A549 (cell line): ENCODE results near the gene FAT1. TPM values are rescaled to one million over a fixed set of nuclear protein-coding genes. Genes with fewer than 3 reads are reported as not detected.

ENCODE experiments used
- ATAC-seq, 2 experiments: fragments of 200-7000 bp in 1 of 2; fragments of >200 bp in 1 of 2; cut with Nextera tagmentation in 1 of 2; cut with Tn5 transposase in 1 of 2; 3 replicates each; pipeline versions ENCODE4 v1.8.0 to v1.9.1; 2018 to 2020; ENCODE audit warnings: mild to moderate bottlenecking in 1 of 2, moderate library complexity in 1 of 2
- CTCF ChIA-PET: fragments of 300-600 bp; sonication (Branson Sonifier 250); formaldehyde crosslinking; extraction: SDS; loops from one replicate; lab custom pipeline; 2021; ENCODE audit warnings: antibody characterized with exemption, inconsistent platforms; lab: Yijun Ruan, JAX
- POLR2A ChIA-PET: fragments of 350-600 bp; formaldehyde crosslinking; extraction: SDS; loops from one replicate; lab custom pipeline; 2021; ENCODE audit warnings: antibody characterized with exemption, inconsistent platforms; lab: Yijun Ruan, JAX
- DNase-seq, 2 experiments: peaks; one replicate each; pipeline versions ENCODE4 v3.0.0 to v3.0.0-alpha.2; 2011 to 2016; ENCODE audit warnings: low read depth in 1 of 2, low spot score in 1 of 2
- FAIRE-seq: peaks from 2 replicates; lab custom pipeline; 2011; peaks lifted over from hg19 to GRCh38; lab: Jason Lieb, UNC
- H3K27ac ChIP-seq, 2 experiments: fragments of >200 bp; sonication (Bioruptor Twin); formaldehyde crosslinking; 3 replicates each; pipeline ENCODE4 v1.5.1; 2016 to 2017
- H3K4me1 ChIP-seq: fragments of >200 bp; sonication (Bioruptor Twin); formaldehyde crosslinking; 3 replicates; pipeline ENCODE4 v1.6.1; 2016
- H3K4me2 ChIP-seq: fragments of >200 bp; sonication (Bioruptor Twin); formaldehyde crosslinking; 3 replicates; pipeline ENCODE4 v1.6.1; 2016
- H3K4me3 ChIP-seq: fragments of >200 bp; sonication (Bioruptor Twin); formaldehyde crosslinking; 3 replicates; pipeline ENCODE4 v1.5.1; 2016
- H3K9me3 ChIP-seq: fragments of >200 bp; sonication (Bioruptor Twin); formaldehyde crosslinking; 3 replicates; pipeline ENCODE4 v1.6.1; 2016
- CBX2 ChIP-seq: fragments of 200-600 bp; sonication (generic); IDR thresholded peaks from 2 replicates; pipeline ENCODE4 v1.6.1; 2016; ENCODE audit warnings: low read depth, mild to moderate bottlenecking, borderline replicate concordance
- CBX8 ChIP-seq: fragments of 200-600 bp; sonication (generic); IDR thresholded peaks from 2 replicates; pipeline ENCODE4 v1.6.1; 2016
- EHMT2 ChIP-seq: fragments of 200-600 bp; sonication (generic); IDR thresholded peaks from 2 replicates; pipeline ENCODE4 v1.6.1; 2016; ENCODE audit warnings: antibody characterized with exemption, low read depth, mild to moderate bottlenecking, moderate library complexity
- EP300 ChIP-seq, 2 experiments: fragments of >200 bp; sonication (Bioruptor Twin); formaldehyde crosslinking; IDR thresholded peaks; 2 replicates in 1 of 2; 3 replicates in 1 of 2; pipeline ENCODE4 v1.6.1; 2016 to 2017
- ESRRA ChIP-seq: fragments of 150-350 bp; IDR thresholded peaks from 2 replicates; pipeline ENCODE4 v1.6.1; 2014; ENCODE audit warnings: mild to moderate bottlenecking, low read length, borderline replicate concordance
- FOSL2 ChIP-seq, 2 experiments: fragments of 450-650 bp in 1 of 2; fragments of >200 bp in 1 of 2; sonication (Bioruptor Twin) in 1 of 2; formaldehyde crosslinking; IDR thresholded peaks; 2 replicates each; pipeline versions ENCODE4 v1.5.0 to v1.6.1; 2016 to 2020; ENCODE audit warnings: mild to moderate bottlenecking in 1 of 2, moderate library complexity in 1 of 2
- GATA3 ChIP-seq: IDR thresholded peaks from 2 replicates; pipeline ENCODE4 v1.6.1; 2012; ENCODE audit warnings: borderline replicate concordance
- HOXB13 ChIP-seq: fragments of 250-450 bp; sonication (Bioruptor Pico); IDR thresholded peaks from 2 replicates; pipeline ENCODE4 v1.5.0; 2020; ENCODE audit warnings: low read depth, mild to moderate bottlenecking, moderate library complexity
- KDM1A ChIP-seq: fragments of 200-600 bp; sonication (generic); IDR thresholded peaks from 2 replicates; pipeline ENCODE4 v1.6.1; 2016; ENCODE audit warnings: low read depth, mild to moderate bottlenecking
- MAFK ChIP-seq: fragments of 450-650 bp; IDR thresholded peaks from 2 replicates; pipeline ENCODE4 v1.6.1; 2014; ENCODE audit not compliant: partially characterized antibody
- POLR2A ChIP-seq: IDR thresholded peaks from 2 replicates; pipeline ENCODE4 v1.6.1; 2012; ENCODE audit warnings: mild to moderate bottlenecking, low read length
- RAD21 ChIP-seq, 2 experiments: fragments of >200 bp in 1 of 2; sonication (Bioruptor Twin) in 1 of 2; formaldehyde crosslinking in 1 of 2; IDR thresholded peaks in 1 of 2; conservative IDR thresholded peaks in 1 of 2; 2 replicates in 1 of 2; 3 replicates in 1 of 2; pipeline ENCODE4 v1.6.1; 2012 to 2018; ENCODE audit warnings: inconsistent platforms in 1 of 2
- RFX5 ChIP-seq: fragments of 450-650 bp; IDR thresholded peaks from 2 replicates; pipeline ENCODE4 v1.7.1; 2014; ENCODE audit warnings: antibody characterized with exemption, mild to moderate bottlenecking, moderate library complexity
- SREBF2 ChIP-seq: fragments of 450-650 bp; IDR thresholded peaks from 2 replicates; pipeline ENCODE4 v1.6.1; 2014; ENCODE audit warnings: mild to moderate bottlenecking, moderate library complexity
- ZC3H11A ChIP-seq: fragments of 450-650 bp; IDR thresholded peaks from 2 replicates; pipeline ENCODE4 v1.6.1; 2014; ENCODE audit warnings: antibody characterized with exemption, mild to moderate bottlenecking
- ZFP36 ChIP-seq: fragments of 450-650 bp; IDR thresholded peaks from 2 replicates; pipeline ENCODE4 v1.6.1; 2014; ENCODE audit warnings: borderline replicate concordance; ENCODE audit not compliant: partially characterized antibody
- WGBS: methylation state at CpG from one replicate; pipeline ENCODE4 v1.1.6; 2017; ENCODE audit errors: missing lambda C conversion rate; 5-methylcytosine and 5-hydroxymethylcytosine counted together
- polyA plus RNA-seq, 4 experiments: library from polyadenylated mRNA; depleted of rRNA in 3 of 4; stranded (reverse); fragments of >200 nt; fragmentation: RNase III in 1 of 4; extraction: RNeasy Plus Mini Kit Qiagen cat#74134 plus additional on column Dnase treatment in 1 of 4; gene quantifications; 2 replicates in 3 of 4; 3 replicates in 1 of 4; pipeline ENCODE4 v1.2.3, GENCODE V29; 2011 to 2017
- TF ChIP-seq, protein P1 (sequence below): IDR thresholded peaks from 2 replicates; pipeline ENCODE4 v1.6.1; 2012; ENCODE audit warnings: low read depth, borderline replicate concordance
- TF ChIP-seq, protein P2 (sequence below): fragments of 450-650 bp; IDR thresholded peaks from 2 replicates; pipeline ENCODE4 v1.6.1; 2014; ENCODE audit warnings: antibody characterized with exemption
- TF ChIP-seq, protein P3 (sequence below): fragments of >200 bp; sonication (Bioruptor Twin); formaldehyde crosslinking; IDR thresholded peaks from 3 replicates; pipeline ENCODE4 v1.5.1; 2016
- TF ChIP-seq, protein P4 (sequence below): IDR thresholded peaks from 2 replicates; pipeline ENCODE4 v1.6.1; 2012

Gene FAT1
- polyA plus RNA-seq, 2 of the 4 experiments (the other 2 are of a cell fraction), result 62.2 to 177 TPM

DNA sequence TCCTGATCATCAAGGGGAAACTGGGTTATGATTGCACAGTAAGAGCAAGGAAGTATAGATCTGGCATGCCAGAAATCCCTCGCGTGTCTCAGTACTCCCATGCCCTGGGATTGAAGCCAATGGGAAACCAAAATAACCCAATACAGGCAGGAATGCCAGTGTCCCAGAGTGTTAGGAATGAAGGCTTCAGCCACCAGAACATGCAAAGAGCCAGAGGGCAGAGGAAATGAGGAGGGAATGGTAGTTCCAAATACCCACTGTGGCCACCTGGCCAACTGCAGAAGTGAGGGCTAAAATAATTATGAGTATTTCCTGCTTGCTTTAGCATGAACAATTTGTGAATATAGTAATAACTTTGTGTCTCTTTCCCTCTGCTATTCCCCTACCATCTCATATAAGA, 180.4 kb downstream of the FAT1 start:
- 90% methylated on average over 2 of the region's 2 CpGs for WGBS
- DNase-seq, result no peak
- FAIRE-seq, result no peak
- ATAC-seq, result no peak
- H3K4me1 ChIP-seq, result no peaks in the 10 kb centered on the region
- TF ChIP-seq GATA3, result no peak
- no peak for TF ChIP-seq SREBF2
- no peak for TF ChIP-seq RAD21 (conservative IDR thresholded peaks at IDR 0.05 in 1 of 2, IDR thresholded peaks at IDR 0.05 in 1 of 2)
- TF ChIP-seq, protein P1, sequence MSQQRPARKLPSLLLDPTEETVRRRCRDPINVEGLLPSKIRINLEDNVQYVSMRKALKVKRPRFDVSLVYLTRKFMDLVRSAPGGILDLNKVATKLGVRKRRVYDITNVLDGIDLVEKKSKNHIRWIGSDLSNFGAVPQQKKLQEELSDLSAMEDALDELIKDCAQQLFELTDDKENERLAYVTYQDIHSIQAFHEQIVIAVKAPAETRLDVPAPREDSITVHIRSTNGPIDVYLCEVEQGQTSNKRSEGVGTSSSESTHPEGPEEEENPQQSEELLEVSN, result no peak
- no peak for TF ChIP-seq ZFP36
- TF ChIP-seq, protein P2, sequence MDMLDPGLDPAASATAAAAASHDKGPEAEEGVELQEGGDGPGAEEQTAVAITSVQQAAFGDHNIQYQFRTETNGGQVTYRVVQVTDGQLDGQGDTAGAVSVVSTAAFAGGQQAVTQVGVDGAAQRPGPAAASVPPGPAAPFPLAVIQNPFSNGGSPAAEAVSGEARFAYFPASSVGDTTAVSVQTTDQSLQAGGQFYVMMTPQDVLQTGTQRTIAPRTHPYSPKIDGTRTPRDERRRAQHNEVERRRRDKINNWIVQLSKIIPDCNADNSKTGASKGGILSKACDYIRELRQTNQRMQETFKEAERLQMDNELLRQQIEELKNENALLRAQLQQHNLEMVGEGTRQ, result no peak
- TF ChIP-seq EHMT2, result no peak
- TF ChIP-seq, protein P3, sequence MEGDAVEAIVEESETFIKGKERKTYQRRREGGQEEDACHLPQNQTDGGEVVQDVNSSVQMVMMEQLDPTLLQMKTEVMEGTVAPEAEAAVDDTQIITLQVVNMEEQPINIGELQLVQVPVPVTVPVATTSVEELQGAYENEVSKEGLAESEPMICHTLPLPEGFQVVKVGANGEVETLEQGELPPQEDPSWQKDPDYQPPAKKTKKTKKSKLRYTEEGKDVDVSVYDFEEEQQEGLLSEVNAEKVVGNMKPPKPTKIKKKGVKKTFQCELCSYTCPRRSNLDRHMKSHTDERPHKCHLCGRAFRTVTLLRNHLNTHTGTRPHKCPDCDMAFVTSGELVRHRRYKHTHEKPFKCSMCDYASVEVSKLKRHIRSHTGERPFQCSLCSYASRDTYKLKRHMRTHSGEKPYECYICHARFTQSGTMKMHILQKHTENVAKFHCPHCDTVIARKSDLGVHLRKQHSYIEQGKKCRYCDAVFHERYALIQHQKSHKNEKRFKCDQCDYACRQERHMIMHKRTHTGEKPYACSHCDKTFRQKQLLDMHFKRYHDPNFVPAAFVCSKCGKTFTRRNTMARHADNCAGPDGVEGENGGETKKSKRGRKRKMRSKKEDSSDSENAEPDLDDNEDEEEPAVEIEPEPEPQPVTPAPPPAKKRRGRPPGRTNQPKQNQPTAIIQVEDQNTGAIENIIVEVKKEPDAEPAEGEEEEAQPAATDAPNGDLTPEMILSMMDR, result no peak
- TF ChIP-seq POLR2A, result no peak
- ChIA-PET CTCF (interaction anchor here (1.4 to 2.0 kb wide), 2 partner anchors 10 to 11 kb away, joined by 3 to 5 read pairs; partner anchors contain the start of gene MTNR1A), POLR2A (no interaction called here)
- H3K4me2 ChIP-seq, result no peak overlapping the region
- H3K9me3 ChIP-seq, result no peaks in the 10 kb centered on the region
- no peak overlapping the region for H3K27ac ChIP-seq
- H3K4me3 ChIP-seq, result no peak overlapping the region

DNA sequence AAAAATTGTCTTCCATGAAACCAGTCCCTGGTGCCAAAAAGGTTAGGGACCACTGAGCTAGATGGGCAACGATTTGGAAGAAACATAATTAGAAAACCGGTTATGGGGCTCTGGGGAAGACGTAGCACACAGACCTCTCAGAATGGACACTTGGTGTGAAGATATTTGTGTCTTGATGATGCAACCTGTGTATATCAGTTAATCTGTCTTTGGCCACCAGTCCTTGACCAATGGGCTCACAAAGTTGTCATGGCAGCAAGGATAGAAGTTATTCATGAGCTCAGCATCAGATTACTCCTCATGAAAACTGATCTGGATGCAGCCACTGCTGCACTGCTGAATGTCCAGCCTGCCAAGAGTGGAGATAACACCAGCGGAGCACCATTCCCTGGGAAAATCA, 181.9 kb downstream of the FAT1 start:
- 42% methylated on average over 4 of the region's 4 CpGs for WGBS
- ATAC-seq, result no peak
- ChIA-PET POLR2A (no interaction called here), CTCF (interaction anchor here (1.3 kb wide), 1 partner anchor 74 kb away, joined by 3 read pairs; no protein-coding TSS in a partner anchor)
- H3K4me1 ChIP-seq, result no peaks in the 10 kb centered on the region
- DNase-seq, result no peak
- H3K4me2 ChIP-seq, result no peak overlapping the region
- no peaks in the 10 kb centered on the region for H3K9me3 ChIP-seq
- TF ChIP-seq MAFK (no peak), EP300 (IDR thresholded peaks at IDR 0.05) (no peak)
- H3K27ac ChIP-seq, result no peak overlapping the region
- H3K4me3 ChIP-seq, result no peak overlapping the region
- no peak for FAIRE-seq

DNA sequence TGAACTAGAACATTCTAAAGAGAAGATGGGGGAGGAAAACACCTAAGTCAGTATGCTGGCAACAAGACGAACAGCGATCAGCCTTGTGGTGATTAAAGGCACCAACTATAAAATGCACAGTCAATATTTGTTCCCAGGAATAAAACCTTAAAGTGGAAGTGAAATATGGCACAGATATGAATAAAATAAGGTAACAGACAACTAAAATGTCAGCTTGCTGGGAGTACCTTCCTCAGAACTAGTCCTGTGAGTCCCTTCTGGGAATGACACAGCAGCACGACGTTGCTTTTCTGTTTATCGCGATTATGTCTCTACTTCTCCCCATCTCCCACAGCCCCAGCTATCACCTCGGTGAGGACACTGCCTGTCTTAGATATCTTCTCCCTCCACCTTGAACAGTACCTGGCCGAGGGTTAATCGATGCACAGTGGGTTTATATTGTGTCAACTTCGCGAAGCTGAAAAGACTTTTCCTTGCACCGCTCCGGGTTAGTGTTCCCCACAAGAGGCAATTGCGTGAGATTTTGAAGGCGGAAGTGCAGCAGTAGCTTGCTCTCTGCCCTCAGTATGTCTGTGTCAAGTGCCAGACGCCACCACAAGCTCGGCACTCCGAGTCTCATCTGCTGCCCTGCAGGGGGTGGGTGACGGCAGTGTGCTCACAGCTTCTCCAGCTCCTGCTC, 185.7 kb downstream of the FAT1 start:
- H3K4me1 ChIP-seq, result no peaks in the 10 kb centered on the region
- DNase-seq, result no peak
- H3K27ac ChIP-seq, result no peak overlapping the region
- no peak for ATAC-seq
- CTCF ChIA-PET, result interaction anchor here (0.6 to 1.1 kb wide), 2 partner anchors 8 to 19 kb away, joined by 3 to 4 read pairs; no protein-coding TSS in a partner anchor
- no peak overlapping the region for H3K4me2 ChIP-seq
- no peaks in the 10 kb centered on the region for H3K9me3 ChIP-seq
- no peak overlapping the region for H3K4me3 ChIP-seq
- no peak for TF ChIP-seq KDM1A
- no peak for TF ChIP-seq CBX8
- TF ChIP-seq, protein P1, result no peak
- TF ChIP-seq ESRRA, result no peak
- TF ChIP-seq ZC3H11A, result no peak
- TF ChIP-seq RFX5, result no peak
- TF ChIP-seq, protein P4, sequence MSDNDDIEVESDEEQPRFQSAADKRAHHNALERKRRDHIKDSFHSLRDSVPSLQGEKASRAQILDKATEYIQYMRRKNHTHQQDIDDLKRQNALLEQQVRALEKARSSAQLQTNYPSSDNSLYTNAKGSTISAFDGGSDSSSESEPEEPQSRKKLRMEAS, result no peak
- TF ChIP-seq HOXB13, result no peak
- TF ChIP-seq CBX2, result no peak
- TF ChIP-seq FOSL2 (IDR thresholded peaks at IDR 0.05), result no peak
- TF ChIP-seq FOSL2 (CRISPR knock-in tag; IDR thresholded peaks at IDR 0.05), result no peak
- TF ChIP-seq, all 56 proteins: peak for 0
- POLR2A ChIA-PET, result no interaction called here
- WGBS, result 81% methylated on average over 19 of the region's 19 CpGs
- no peak for FAIRE-seq

Other genes starting within 250 kb of the FAT1 start
- gene MTNR1A, start 168.3 kb downstream of the FAT1 start, polyA plus RNA-seq (2011; rRNA removed), result 0.47 and 0.60 TPM in 2 replicates
- 0.16 to 0.24 TPM (median 0.17 TPM) in 3 replicates for gene MTNR1A, start 168.3 kb downstream of the FAT1 start, polyA plus RNA-seq (2017; fragmentation: RNase III; extraction: RNeasy Plus Mini Kit Qiagen cat#74134 plus additional on column Dnase treatment)